ENCODE data around the gene MIB2.
"Not testable (repeated sequence)": the region's sequence is repeated elsewhere in the genome, so short reads cannot be mapped to it uniquely, and the experiment has no call there.

The MIB2 gene

DNA sequence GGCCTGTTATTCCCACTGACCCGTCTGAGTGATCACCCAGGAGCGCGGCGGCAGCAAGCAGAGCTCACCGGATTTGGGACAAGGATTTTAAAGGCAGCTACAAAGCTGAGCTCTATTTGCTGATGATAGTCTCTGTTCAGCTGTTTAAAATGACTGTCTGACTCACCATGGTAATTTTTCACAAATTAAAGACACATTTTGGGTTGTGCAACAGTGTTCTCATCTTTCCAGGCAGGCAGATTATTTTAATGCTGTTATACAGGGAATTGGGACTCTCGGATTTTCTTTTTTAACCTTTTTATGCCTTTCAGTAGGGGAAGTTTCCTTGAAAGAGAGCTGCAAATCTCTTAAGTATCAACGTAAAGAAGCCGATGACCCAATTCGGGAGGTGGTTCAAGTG is 47.1 kb downstream of the MIB2 start:
- H3K9me3 ChIP-seq (ENCODE audit: control insufficient read depth, low read depth, low read length); H3K4me3 ChIP-seq (ENCODE audit: low read length); H3K36me3 ChIP-seq (ENCODE audit: control insufficient read depth, low read depth, low read length); H3K27me3 ChIP-seq (ENCODE audit: control insufficient read depth, insufficient read depth, low read length); H3K27ac ChIP-seq (ENCODE audit: low read length); H3K9ac ChIP-seq (ENCODE audit: low read length); H3K4me1 ChIP-seq (ENCODE audit: control insufficient read depth, low read depth, low read length): not testable (repeated sequence)

DNA sequence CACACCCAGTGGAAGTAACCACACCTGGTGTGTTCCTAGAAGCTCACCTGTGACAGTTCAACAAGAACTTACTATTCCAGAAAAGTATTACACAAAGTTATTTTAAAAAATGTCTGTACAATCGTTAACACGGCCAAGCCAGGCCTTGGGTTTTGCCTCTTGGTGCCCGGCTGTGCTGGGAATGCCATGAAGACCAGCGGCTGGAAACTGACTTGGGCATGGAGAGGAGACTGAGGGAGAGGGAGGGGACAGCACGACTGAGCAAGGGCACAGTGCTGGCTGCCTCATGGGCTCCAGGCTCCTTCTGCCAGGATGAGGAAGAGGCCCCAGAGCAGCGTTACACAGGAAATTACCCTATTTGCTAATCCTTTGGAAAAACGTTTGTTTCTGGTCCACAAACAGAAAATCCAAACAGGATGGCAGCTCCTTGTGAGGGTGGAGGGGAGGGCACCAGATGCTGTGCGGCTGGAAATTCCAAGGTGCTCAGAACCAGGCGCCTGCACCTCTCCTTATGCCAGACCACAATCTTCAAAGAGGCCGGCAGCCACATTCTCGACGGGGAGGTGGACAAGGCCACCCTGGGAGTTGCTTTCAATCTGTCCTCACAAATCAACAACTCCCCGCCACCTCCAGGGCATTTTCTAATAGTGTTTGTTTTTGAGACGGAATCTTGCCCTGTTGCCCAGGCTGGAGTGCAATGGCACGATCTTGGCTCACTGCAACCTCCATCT is 47.7 kb downstream of the MIB2 start:
- H3K9ac ChIP-seq (ENCODE audit: low read length); H3K27ac ChIP-seq (ENCODE audit: low read length); H3K36me3 ChIP-seq (ENCODE audit: control insufficient read depth, low read depth, low read length): not testable (repeated sequence)

DNA sequence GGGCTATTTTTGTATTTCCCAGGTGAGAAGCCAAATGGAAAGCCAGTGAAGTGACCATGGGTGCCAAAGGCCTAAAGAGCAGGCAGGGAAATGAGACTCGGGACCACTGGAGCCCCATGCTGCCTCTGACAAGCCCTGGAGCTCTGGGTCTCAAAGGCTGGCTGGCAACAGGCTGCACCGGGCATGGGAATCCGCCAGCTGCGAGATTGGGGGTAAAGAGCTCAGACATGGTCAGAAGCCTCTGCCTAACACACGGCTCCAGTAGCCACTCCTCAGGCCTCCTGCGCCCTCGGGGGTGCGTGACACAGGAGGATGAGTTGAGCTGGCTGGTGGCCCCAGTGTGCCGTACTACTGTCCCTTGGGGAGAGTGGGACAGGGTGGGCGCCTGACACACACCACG is 49.0 kb downstream of the MIB2 start:
- not testable (repeated sequence) for H3K9ac ChIP-seq (ENCODE audit: low read length); H3K4me1 ChIP-seq (ENCODE audit: control insufficient read depth, low read depth, low read length); H3K4me3 ChIP-seq (ENCODE audit: low read length); H3K36me3 ChIP-seq (ENCODE audit: control insufficient read depth, low read depth, low read length); H3K27ac ChIP-seq (ENCODE audit: low read length); H3K9me3 ChIP-seq (ENCODE audit: control insufficient read depth, low read depth, low read length); H3K27me3 ChIP-seq (ENCODE audit: control insufficient read depth, insufficient read depth, low read length)

More for the DNA sequence above, 47.7 kb downstream of the MIB2 start:
- not testable (repeated sequence) for H3K27me3 ChIP-seq (ENCODE audit: control insufficient read depth, insufficient read depth, low read length); H3K9me3 ChIP-seq (ENCODE audit: control insufficient read depth, low read depth, low read length); H3K4me3 ChIP-seq (ENCODE audit: low read length); H3K4me1 ChIP-seq (ENCODE audit: control insufficient read depth, low read depth, low read length)

DNA sequence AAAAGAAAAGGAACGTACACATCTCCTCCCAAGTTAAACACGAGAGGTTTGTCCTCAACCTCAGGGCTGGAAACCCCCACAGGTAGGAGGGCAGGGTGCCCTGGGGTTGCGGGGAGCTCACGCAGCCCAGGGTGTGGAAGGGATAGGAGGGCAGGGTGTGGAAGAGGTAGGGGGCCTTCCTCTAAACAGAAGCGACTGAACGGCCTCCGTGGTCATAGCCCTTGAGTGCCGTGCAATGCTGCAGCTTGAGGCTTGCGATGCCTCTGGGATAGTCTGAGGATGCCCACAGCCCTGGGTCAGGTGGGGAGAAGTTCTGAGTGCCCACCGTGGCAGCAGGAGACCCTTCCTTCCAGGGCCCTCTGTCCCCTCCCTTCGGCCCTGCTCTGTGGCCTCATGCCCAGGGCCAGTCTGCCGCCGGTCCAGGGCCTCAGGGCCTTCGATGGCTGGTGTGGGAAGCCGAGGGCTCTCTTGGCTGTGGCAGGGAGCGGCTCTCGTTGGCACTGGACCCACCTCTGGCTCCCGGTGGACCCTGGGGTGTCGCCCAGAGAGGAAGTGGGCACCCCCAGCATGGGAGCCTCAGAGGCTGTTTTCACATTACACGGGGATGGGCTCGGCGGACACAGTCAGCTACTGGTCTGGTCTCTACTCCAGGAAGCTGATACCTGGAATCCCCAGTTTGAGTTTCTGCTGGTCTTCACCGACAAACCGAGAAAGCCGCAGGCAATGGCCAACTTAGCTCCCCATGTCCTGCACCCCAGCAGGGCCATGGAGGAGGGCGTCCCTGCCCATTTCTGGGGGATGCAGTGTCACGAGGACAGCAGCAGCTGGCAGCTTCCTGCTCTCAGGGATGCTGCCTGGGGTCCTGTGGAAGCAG is 49.9 kb downstream of the MIB2 start:
- peaks cover 13% of the 10 kb centered on the region for H3K36me3 ChIP-seq (ENCODE audit: control insufficient read depth, low read depth, low read length)
- H3K27me3 ChIP-seq (ENCODE audit: control insufficient read depth, insufficient read depth, low read length), result no peaks in the 10 kb centered on the region
- H3K27ac ChIP-seq (ENCODE audit: low read length), result no peak overlapping the region
- no peaks in the 10 kb centered on the region for H3K9me3 ChIP-seq (ENCODE audit: control insufficient read depth, low read depth, low read length)
- H3K4me3 ChIP-seq (ENCODE audit: low read length), result no peak overlapping the region
- H3K4me1 ChIP-seq (ENCODE audit: control insufficient read depth, low read depth, low read length), result no peaks in the 10 kb centered on the region
- H3K9ac ChIP-seq (ENCODE audit: low read length), result no peak overlapping the region

DNA sequence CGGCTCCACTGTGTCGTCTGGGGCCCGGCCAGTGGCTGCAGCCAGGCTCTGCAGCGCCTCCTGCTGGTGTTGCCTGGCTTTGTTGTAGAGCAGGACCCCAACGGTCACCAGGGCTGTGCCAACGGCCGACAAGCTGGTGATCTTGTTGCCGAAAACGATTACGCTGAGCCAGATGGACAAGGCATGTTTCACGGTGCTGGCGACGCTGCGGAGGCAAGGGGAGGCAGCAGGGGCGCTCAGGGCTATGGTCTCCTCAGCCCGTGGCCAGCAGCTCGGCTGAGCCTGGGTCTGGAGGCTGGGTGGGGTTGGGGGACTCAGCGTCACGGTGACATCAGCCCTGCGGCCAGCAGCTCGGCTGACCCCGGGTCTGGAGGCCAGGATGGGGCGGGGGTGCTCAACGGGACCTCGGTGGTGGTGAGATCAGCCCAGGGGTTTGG is 50.5 kb downstream of the MIB2 start:
- peaks cover 13% of the 10 kb centered on the region for H3K36me3 ChIP-seq (ENCODE audit: control insufficient read depth, low read depth, low read length)
- H3K27me3 ChIP-seq (ENCODE audit: control insufficient read depth, insufficient read depth, low read length), result no peaks in the 10 kb centered on the region
- H3K4me3 ChIP-seq (ENCODE audit: low read length), result no peak overlapping the region
- no peaks in the 10 kb centered on the region for H3K4me1 ChIP-seq (ENCODE audit: control insufficient read depth, low read depth, low read length)
- H3K9me3 ChIP-seq (ENCODE audit: control insufficient read depth, low read depth, low read length), result no peaks in the 10 kb centered on the region
- no peak overlapping the region for H3K27ac ChIP-seq (ENCODE audit: low read length)
- no peak overlapping the region for H3K9ac ChIP-seq (ENCODE audit: low read length)

DNA sequence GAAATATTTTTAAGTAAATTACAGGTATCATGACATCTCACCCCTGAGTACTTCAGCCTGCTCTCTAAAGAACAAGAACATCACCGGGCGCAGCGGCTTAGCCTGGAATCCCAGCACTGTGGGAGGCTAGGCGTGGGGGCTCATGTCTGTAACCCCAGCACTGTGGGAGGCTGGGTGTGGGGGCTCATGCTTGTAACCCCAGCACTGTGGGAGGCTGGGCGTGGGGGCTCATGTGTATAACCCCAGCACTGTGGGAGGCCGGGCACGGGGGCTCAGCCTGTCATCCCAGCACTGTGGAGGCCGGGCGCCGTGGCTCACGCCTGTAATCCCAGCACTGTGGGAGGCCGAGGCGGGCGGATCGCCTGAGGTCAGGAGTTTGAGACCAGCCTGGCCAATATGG is 51.2 kb downstream of the MIB2 start:
- Histone ChIP-seq H3K4me1 (ENCODE audit: control insufficient read depth, low read depth, low read length) (no peaks in the 10 kb centered on the region), H3K9ac (ENCODE audit: low read length) (no peak overlapping the region), H3K9me3 (ENCODE audit: control insufficient read depth, low read depth, low read length) (no peaks in the 10 kb centered on the region), H3K27ac (ENCODE audit: low read length) (no peak overlapping the region), H3K36me3 (ENCODE audit: control insufficient read depth, low read depth, low read length) (peaks cover 13% of the 10 kb centered on the region), H3K4me3 (ENCODE audit: low read length) (no peak overlapping the region), H3K27me3 (ENCODE audit: control insufficient read depth, insufficient read depth, low read length) (no peaks in the 10 kb centered on the region)

DNA sequence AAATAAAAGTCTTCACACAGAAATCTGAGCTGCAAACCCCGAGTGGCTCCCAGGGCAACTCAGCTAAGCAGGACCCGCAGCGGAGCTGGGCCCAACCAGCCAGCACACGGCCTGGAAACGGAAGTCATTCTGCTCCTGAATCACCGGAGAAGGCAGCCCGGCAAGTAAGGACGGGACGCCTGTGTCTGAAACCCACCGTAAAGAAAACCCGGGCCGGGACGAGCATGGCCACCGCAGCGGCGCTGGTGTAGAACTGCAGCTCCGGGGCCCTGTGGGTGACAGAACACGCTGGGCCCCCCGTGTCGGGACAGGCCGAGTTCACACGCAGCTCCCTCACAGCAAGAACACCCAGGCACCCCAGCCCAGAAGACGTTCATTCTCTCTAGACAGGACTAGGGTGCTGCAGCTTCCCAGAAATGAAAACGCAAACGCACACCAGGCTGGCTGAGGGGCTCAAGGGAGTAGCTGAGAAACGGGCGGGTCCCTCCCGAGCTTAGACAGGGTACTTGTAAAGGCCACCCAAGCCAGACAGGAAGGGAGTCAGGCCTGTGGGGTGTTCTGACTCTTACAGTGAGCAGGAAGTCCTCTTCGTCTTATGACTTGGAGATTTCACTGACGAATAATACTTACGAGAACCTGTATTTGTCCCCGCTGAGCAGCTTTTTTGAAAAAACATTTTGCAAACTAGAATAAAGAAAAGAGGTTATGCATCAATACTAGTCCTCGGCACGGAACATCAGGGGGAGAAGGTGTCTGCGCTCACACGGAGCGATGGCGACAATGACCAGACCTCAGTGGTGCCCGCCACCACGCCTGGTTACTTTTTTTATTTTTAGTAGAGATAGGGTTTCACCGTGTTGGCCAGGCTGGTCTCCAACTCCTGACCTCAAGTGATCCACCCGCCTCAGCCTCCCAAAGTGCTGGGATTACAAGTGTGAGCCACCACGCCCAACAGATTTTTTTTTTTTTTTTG is 54.5 kb downstream of the MIB2 start:
- peaks cover 13% of the 10 kb centered on the region for H3K36me3 ChIP-seq (ENCODE audit: control insufficient read depth, low read depth, low read length)
- H3K4me3 ChIP-seq (ENCODE audit: low read length), result no peak overlapping the region
- no peaks in the 10 kb centered on the region for H3K9me3 ChIP-seq (ENCODE audit: control insufficient read depth, low read depth, low read length)
- no peak overlapping the region for H3K9ac ChIP-seq (ENCODE audit: low read length)
- no peak overlapping the region for H3K27ac ChIP-seq (ENCODE audit: low read length)
- no peaks in the 10 kb centered on the region for H3K27me3 ChIP-seq (ENCODE audit: control insufficient read depth, insufficient read depth, low read length)
- H3K4me1 ChIP-seq (ENCODE audit: control insufficient read depth, low read depth, low read length), result no peaks in the 10 kb centered on the region

DNA sequence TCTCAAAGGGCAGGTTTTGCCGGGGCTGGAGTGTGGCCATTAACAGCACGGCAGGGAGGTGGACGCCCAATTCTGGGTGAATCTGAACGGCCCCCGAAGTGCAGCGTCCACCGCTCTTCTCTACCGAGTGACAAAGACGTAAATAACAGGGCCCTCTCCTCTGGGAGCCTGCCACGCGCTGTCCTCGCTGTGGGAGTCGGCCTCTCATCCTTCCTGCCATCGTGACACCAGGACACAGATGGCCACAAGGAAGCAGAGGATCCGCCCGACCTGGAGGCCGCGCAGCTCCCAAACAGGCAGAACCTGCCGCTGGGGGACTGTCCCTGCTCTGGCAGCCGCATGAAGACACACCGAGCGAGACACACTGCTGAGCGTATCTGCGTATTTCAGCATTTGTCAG is 55.6 kb downstream of the MIB2 start:
- Histone ChIP-seq H3K9ac (ENCODE audit: low read length) (no peak overlapping the region), H3K36me3 (ENCODE audit: control insufficient read depth, low read depth, low read length) (peaks cover 3% of the 10 kb centered on the region), H3K9me3 (ENCODE audit: control insufficient read depth, low read depth, low read length) (no peaks in the 10 kb centered on the region), H3K27ac (ENCODE audit: low read length) (no peak overlapping the region), H3K27me3 (ENCODE audit: control insufficient read depth, insufficient read depth, low read length) (no peaks in the 10 kb centered on the region), H3K4me3 (ENCODE audit: low read length) (no peak overlapping the region), H3K4me1 (ENCODE audit: control insufficient read depth, low read depth, low read length) (no peaks in the 10 kb centered on the region)

DNA sequence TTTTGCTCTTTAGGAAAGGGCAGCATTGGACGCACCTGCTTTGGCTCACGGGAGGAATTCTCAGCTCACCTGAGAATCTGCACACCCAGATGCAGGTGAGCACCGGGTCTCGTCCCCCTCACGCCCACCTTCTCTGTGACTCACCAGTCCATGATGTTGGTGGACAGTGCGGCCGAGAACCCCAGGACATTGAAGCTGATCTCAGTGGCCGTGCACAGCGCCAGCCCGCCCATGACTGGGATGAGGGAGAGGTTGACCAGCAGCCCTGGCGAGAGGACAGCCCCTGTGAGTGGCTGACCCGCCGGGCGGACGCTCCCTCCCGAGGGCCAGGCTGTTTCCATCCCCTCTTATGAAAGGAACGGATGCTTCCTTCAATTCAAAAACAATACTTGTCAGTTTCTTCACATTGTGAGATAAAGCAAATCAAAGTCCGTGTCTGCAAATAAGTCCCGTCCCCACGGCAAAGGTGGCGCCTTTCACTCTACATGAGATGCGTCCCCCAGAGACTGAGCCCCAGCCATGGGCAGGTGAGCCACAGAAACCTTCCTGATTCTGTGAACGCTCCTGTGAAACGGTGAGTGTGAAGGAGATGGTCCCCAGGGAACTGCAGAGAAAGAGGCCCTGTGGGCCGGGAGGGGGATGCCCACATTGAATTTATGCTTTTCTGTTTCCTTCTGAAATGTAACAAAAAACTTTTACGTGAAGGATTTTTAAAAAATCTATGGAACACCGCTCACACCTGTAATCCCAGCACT is 56.2 kb downstream of the MIB2 start:
- no peaks in the 10 kb centered on the region for H3K27me3 ChIP-seq (ENCODE audit: control insufficient read depth, insufficient read depth, low read length)
- no peaks in the 10 kb centered on the region for H3K4me1 ChIP-seq (ENCODE audit: control insufficient read depth, low read depth, low read length)
- no peak overlapping the region for H3K4me3 ChIP-seq (ENCODE audit: low read length)
- H3K36me3 ChIP-seq (ENCODE audit: control insufficient read depth, low read depth, low read length), result peaks cover 3% of the 10 kb centered on the region
- no peak overlapping the region for H3K9ac ChIP-seq (ENCODE audit: low read length)
- H3K9me3 ChIP-seq (ENCODE audit: control insufficient read depth, low read depth, low read length), result no peaks in the 10 kb centered on the region
- no peak overlapping the region for H3K27ac ChIP-seq (ENCODE audit: low read length)

DNA sequence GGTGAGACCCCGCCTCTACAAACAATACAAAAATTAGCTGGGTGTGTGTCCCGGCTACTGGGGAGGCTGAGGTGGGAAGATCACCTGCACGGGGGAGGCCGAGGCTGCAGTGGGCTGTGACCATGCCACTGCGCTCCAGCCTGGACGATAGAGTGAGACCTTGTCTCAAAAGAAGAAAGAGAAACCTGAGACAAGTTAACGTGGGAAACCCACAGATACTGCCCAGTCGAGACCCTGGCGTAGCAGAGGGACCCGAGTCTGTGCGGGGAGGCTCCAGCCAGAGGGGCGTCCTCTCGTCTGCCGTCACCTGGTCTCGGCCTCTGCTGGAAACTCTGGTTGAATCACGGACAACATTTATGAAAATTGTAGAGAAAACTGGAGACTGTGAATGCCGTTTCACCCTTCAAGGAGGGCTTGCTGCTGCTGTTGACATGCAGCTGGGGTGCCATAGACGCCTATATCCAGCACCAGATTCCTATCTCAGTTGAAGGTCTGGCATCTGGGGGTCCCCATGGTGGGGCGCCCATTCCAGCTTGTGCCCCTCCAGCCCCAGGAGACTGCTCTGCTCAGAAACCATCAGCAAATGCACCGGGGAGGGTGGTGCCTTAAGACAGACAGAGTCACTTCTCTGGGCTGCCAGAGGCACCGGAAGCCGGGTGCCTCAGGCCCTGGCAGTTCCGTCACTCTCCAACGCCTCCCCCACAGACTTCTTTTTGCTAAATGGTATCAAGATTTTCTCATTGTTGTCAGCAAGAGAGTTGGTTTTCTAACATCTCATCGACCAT is 57.1 kb downstream of the MIB2 start:
- no peak overlapping the region for H3K27ac ChIP-seq (ENCODE audit: low read length)
- H3K9ac ChIP-seq (ENCODE audit: low read length), result no peak overlapping the region
- H3K9me3 ChIP-seq (ENCODE audit: control insufficient read depth, low read depth, low read length), result no peaks in the 10 kb centered on the region
- no peak overlapping the region for H3K4me3 ChIP-seq (ENCODE audit: low read length)
- H3K27me3 ChIP-seq (ENCODE audit: control insufficient read depth, insufficient read depth, low read length), result no peaks in the 10 kb centered on the region
- H3K36me3 ChIP-seq (ENCODE audit: control insufficient read depth, low read depth, low read length), result peaks cover 3% of the 10 kb centered on the region
- H3K4me1 ChIP-seq (ENCODE audit: control insufficient read depth, low read depth, low read length), result no peaks in the 10 kb centered on the region

Measured in iPS-18a (cell line).